ENCODE data around the gene NTNG2. TPM values are rescaled to one million over a fixed set of nuclear protein-coding genes. Genes with fewer than 3 reads are reported as not detected.

The NTNG2 gene
- total RNA-seq, 1 experiment from 2014 or later, result not detected

- ChIA-PET CTCF (interaction anchor here (0.9 to 1.5 kb wide), 2 partner anchors 9 to 16 kb away, joined by 3 to 4 read pairs; no protein-coding TSS in a partner anchor), POLR2A (interaction anchor here (0.6 to 0.7 kb wide), 2 partner anchors 10 to 12 kb away, joined by 3 read pairs; no protein-coding TSS in a partner anchor)
- Mint-ChIP-seq H3K27me3 (ENCODE audit: insufficient read depth, unreplicated experiment) (peaks cover 89% of the 10 kb centered on the region), H3K4me1 (ENCODE audit: insufficient read depth, unreplicated experiment) (no peaks in the 10 kb centered on the region), H3K27ac (ENCODE audit: low read depth, unreplicated experiment) (no peak overlapping the region), H3K36me3 (ENCODE audit: insufficient read depth, unreplicated experiment) (peaks cover 6% of the 10 kb centered on the region), H3K9me3 (ENCODE audit: unreplicated experiment) (no peaks in the 10 kb centered on the region), H3K4me3 (ENCODE audit: unreplicated experiment) (no peak overlapping the region)
- DNase-seq (ENCODE audit: unreplicated experiment), result no peak
- BruUV-seq (replicated peaks), result no TSS peak
- no peak for TF ChIP-seq CTCF (IDR thresholded peaks at IDR 0.05; ENCODE audit: unreplicated experiment)
- intact Hi-C loops (cut with micrococcal nuclease), result no loop called here
Observed at GRCh38 chr9:132183134-132183533, 21.3 kb downstream of the NTNG2 start.

- DNase-seq (ENCODE audit: unreplicated experiment), result no peak
- POLR2A ChIA-PET, result interaction anchor here (0.6 kb wide), 2 partner anchors 10 to 20 kb away, joined by 3 read pairs; no protein-coding TSS in a partner anchor
- Mint-ChIP-seq H3K27ac (ENCODE audit: low read depth, unreplicated experiment) (no peak overlapping the region), H3K27me3 (ENCODE audit: insufficient read depth, unreplicated experiment) (peaks cover 89% of the 10 kb centered on the region), H3K9me3 (ENCODE audit: unreplicated experiment) (no peaks in the 10 kb centered on the region), H3K4me1 (ENCODE audit: insufficient read depth, unreplicated experiment) (no peaks in the 10 kb centered on the region), H3K4me3 (ENCODE audit: unreplicated experiment) (no peak overlapping the region), H3K36me3 (ENCODE audit: insufficient read depth, unreplicated experiment) (peaks cover 6% of the 10 kb centered on the region)
- intact Hi-C loops (cut with micrococcal nuclease), result no loop called here
- CTCF ChIA-PET, result no interaction called here
- no TSS peak for BruUV-seq (replicated peaks)
- no peak for TF ChIP-seq CTCF (IDR thresholded peaks at IDR 0.05; ENCODE audit: unreplicated experiment)
Observed at GRCh38 chr9:132183715-132184114, 21.9 kb downstream of the NTNG2 start.

- DNase-seq (ENCODE audit: unreplicated experiment), result no peak
- TF ChIP-seq CTCF (IDR thresholded peaks at IDR 0.05; ENCODE audit: unreplicated experiment), result no peak
- no peak overlapping the region for H3K27ac Mint-ChIP-seq (ENCODE audit: low read depth, unreplicated experiment)
- H3K4me3 Mint-ChIP-seq (ENCODE audit: unreplicated experiment), result no peak overlapping the region
- BruUV-seq (replicated peaks), result no TSS peak
- ChIA-PET POLR2A (interaction anchor here (0.6 kb wide), 1 partner anchor 20 kb away, joined by 3 read pairs; no protein-coding TSS in a partner anchor), CTCF (no interaction called here)
- peaks cover 87% of the 10 kb centered on the region for H3K27me3 Mint-ChIP-seq (ENCODE audit: insufficient read depth, unreplicated experiment)
- no peaks in the 10 kb centered on the region for H3K9me3 Mint-ChIP-seq (ENCODE audit: unreplicated experiment)
- H3K4me1 Mint-ChIP-seq (ENCODE audit: insufficient read depth, unreplicated experiment), result no peaks in the 10 kb centered on the region
- intact Hi-C loops (cut with micrococcal nuclease), result no loop called here
- H3K36me3 Mint-ChIP-seq (ENCODE audit: insufficient read depth, unreplicated experiment), result peaks cover 6% of the 10 kb centered on the region
Observed at GRCh38 chr9:132184124-132184523, 22.3 kb downstream of the NTNG2 start.

- no TSS peak for BruUV-seq (replicated peaks)
- TF ChIP-seq CTCF (IDR thresholded peaks at IDR 0.05; ENCODE audit: unreplicated experiment), result no peak
- H3K4me3 Mint-ChIP-seq (ENCODE audit: unreplicated experiment), result no peak overlapping the region
- CTCF ChIA-PET, result interaction anchor here (0.6 to 1.0 kb wide), 3 partner anchors 16 to 422 kb away, joined by 3 to 6 read pairs (median 4); no protein-coding TSS in a partner anchor
- no peaks in the 10 kb centered on the region for H3K4me1 Mint-ChIP-seq (ENCODE audit: insufficient read depth, unreplicated experiment)
- no peaks in the 10 kb centered on the region for H3K9me3 Mint-ChIP-seq (ENCODE audit: unreplicated experiment)
- no peak overlapping the region for H3K27ac Mint-ChIP-seq (ENCODE audit: low read depth, unreplicated experiment)
- peaks cover 6% of the 10 kb centered on the region for H3K36me3 Mint-ChIP-seq (ENCODE audit: insufficient read depth, unreplicated experiment)
- peaks cover 76% of the 10 kb centered on the region for H3K27me3 Mint-ChIP-seq (ENCODE audit: insufficient read depth, unreplicated experiment)
- POLR2A ChIA-PET, result interaction anchor here (0.7 kb wide), 1 partner anchor 22 kb away, joined by 3 read pairs; no protein-coding TSS in a partner anchor
- intact Hi-C loops (cut with micrococcal nuclease), result no loop called here
- DNase-seq (ENCODE audit: unreplicated experiment), result no peak
Observed at GRCh38 chr9:132185073-132186009, 23.5 kb downstream of the NTNG2 start.
